Prostate gland (tissue), 2 donors: ENCODE data around the gene C19orf44.

ENCODE experiments used
- CTCF ChIP-seq, 4 experiments: fragments of 200-600 bp in 2 of 4; fragments of 450-650 bp in 2 of 4; sonication (generic) in 2 of 4; IDR thresholded peaks; 1 replicate in 3 of 4; 2 replicates in 1 of 4; pipeline ENCODE4 v1.5.1; 2016 to 2019; ENCODE audit warnings: antibody characterized with exemption in 4 of 4, mild to moderate bottlenecking in 2 of 4, moderate library complexity in 2 of 4
- POLR2A ChIP-seq: fragments of 450-650 bp; IDR thresholded peaks from one replicate; pipeline ENCODE4 v1.6.1; 2016; ENCODE audit warnings: antibody characterized with exemption, mild to moderate bottlenecking
- POLR2AphosphoS5 ChIP-seq: sonication (generic); formaldehyde crosslinking; IDR thresholded peaks from one replicate; pipeline ENCODE4 v1.6.1; 2017; ENCODE audit warnings: antibody characterized with exemption

- no peak for TF ChIP-seq CTCF (IDR thresholded peaks at IDR 0.05)
- TF ChIP-seq POLR2A: no peak
- TF ChIP-seq POLR2AphosphoS5: no peak
These were observed 41.8 kb upstream of the C19orf44 start for GRCh38 chr19:16454351-16454918.
